WTC11 (cell line): ENCODE data around the gene C11orf65.

ENCODE experiments used
- AFF4 ChIP-seq: sonication (generic); formaldehyde crosslinking; IDR thresholded peaks from 2 replicates; pipeline ENCODE4 v1.8.1; 2023; ENCODE audit warnings: mild to moderate bottlenecking, missing genetic modification reagents, borderline replicate concordance
- IRF1 ChIP-seq: sonication (generic); formaldehyde crosslinking; IDR thresholded peaks from 2 replicates; pipeline ENCODE4 v1.8.0; 2023; ENCODE audit warnings: missing genetic modification reagents
- STAT6 ChIP-seq: sonication (generic); formaldehyde crosslinking; conservative IDR thresholded peaks from 2 replicates; pipeline ENCODE4 v1.8.1; 2023; ENCODE audit warnings: mild to moderate bottlenecking, low read depth, missing genetic modification reagents, moderate library complexity
- ZNF138 ChIP-seq: sonication (generic); formaldehyde crosslinking; conservative IDR thresholded peaks from 2 replicates; pipeline ENCODE4 v1.8.1; 2022; ENCODE audit warnings: mild to moderate bottlenecking, moderate library complexity, missing genetic modification reagents
- ZNF263 ChIP-seq: sonication (generic); formaldehyde crosslinking; IDR thresholded peaks from 2 replicates; pipeline ENCODE4 v1.8.1; 2022; ENCODE audit warnings: low read depth, mild to moderate bottlenecking, moderate library complexity, missing genetic modification reagents
- TF ChIP-seq, protein P1 (sequence below): fragments of 200-600 bp; IDR thresholded peaks from 2 replicates; pipeline ENCODE4 v1.8.0; 2022; ENCODE audit warnings: antibody characterized with exemption
- TF ChIP-seq, protein P2 (sequence below): sonication (generic); formaldehyde crosslinking; conservative IDR thresholded peaks from 2 replicates; pipeline ENCODE4 v1.8.1; 2022; ENCODE audit warnings: mild to moderate bottlenecking, missing genetic modification reagents

GRCh38 chr11:108496643-108497256, 29.4 kb upstream of the C11orf65 start:
- TF ChIP-seq, protein P1, sequence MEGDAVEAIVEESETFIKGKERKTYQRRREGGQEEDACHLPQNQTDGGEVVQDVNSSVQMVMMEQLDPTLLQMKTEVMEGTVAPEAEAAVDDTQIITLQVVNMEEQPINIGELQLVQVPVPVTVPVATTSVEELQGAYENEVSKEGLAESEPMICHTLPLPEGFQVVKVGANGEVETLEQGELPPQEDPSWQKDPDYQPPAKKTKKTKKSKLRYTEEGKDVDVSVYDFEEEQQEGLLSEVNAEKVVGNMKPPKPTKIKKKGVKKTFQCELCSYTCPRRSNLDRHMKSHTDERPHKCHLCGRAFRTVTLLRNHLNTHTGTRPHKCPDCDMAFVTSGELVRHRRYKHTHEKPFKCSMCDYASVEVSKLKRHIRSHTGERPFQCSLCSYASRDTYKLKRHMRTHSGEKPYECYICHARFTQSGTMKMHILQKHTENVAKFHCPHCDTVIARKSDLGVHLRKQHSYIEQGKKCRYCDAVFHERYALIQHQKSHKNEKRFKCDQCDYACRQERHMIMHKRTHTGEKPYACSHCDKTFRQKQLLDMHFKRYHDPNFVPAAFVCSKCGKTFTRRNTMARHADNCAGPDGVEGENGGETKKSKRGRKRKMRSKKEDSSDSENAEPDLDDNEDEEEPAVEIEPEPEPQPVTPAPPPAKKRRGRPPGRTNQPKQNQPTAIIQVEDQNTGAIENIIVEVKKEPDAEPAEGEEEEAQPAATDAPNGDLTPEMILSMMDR: no peak
- no peak for TF ChIP-seq ZNF263
- TF ChIP-seq, protein P2, sequence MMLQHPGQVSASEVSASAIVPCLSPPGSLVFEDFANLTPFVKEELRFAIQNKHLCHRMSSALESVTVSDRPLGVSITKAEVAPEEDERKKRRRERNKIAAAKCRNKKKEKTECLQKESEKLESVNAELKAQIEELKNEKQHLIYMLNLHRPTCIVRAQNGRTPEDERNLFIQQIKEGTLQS (CRISPR knock-in tag): no peak
- no peak for TF ChIP-seq ZNF138 (CRISPR knock-in tag)
- no peak for TF ChIP-seq STAT6 (CRISPR knock-in tag)
- TF ChIP-seq AFF4: no peak
- no peak for TF ChIP-seq IRF1
